ENCODE data around the gene DBH.

- no peak for TF ChIP-seq EZH2phosphoT487 (IDR thresholded peaks at IDR 0.05; ENCODE audit: low read length)
- no peak for TF ChIP-seq CTCF (IDR thresholded peaks at IDR 0.05; ENCODE audit: low read length)
Measured at GRCh38 chr9:133598978-133599377, 37.2 kb upstream of the DBH start.
